Tibial nerve (tissue), 4 donors: Measurements from ENCODE around the gene GOLGA7B.

ENCODE experiments used
- EP300 ChIP-seq, 2 donors: sonication (generic); formaldehyde crosslinking; IDR thresholded peaks; one replicate each; pipeline ENCODE4 v1.6.1; 2017; ENCODE audit warnings: antibody characterized with exemption in 2 of 2, mild to moderate bottlenecking in 1 of 2
- POLR2A ChIP-seq, 2 donors: fragments of 450-650 bp; IDR thresholded peaks; one replicate each; pipeline ENCODE4 v1.6.1; 2017; ENCODE audit warnings: antibody characterized with exemption in 2 of 2, mild to moderate bottlenecking in 2 of 2, moderate library complexity in 2 of 2
- TF ChIP-seq, protein P1 (sequence below), 5 experiments: fragments of 200-600 bp in 3 of 5; fragments of 450-650 bp in 2 of 5; sonication (generic) in 3 of 5; IDR thresholded peaks; one replicate each; pipeline ENCODE4 v1.5.1; 2016 to 2019; ENCODE audit warnings: antibody characterized with exemption in 5 of 5, mild to moderate bottlenecking in 3 of 5, moderate library complexity in 2 of 5

DNA sequence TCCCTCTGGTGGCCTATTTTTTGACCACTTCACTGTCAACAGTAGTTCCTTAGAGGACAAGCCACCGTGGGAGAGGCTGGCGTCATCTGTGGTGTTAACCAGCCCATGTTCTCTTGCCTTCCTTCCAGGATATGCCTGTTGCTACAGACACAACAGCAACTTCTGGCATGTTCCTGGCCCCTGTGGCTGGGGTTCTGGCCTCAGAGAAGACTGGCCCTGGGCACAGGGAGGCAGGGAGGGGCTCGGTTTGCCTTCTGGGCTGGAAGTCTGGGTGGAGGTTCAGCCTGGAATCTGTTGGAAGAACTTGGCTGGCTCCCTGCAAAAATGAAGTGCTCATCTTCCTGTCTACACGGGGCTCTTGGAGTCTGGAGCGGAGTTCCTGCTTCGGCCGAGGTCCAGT, 25.7 kb downstream of the GOLGA7B start:
- TF ChIP-seq, protein P1, sequence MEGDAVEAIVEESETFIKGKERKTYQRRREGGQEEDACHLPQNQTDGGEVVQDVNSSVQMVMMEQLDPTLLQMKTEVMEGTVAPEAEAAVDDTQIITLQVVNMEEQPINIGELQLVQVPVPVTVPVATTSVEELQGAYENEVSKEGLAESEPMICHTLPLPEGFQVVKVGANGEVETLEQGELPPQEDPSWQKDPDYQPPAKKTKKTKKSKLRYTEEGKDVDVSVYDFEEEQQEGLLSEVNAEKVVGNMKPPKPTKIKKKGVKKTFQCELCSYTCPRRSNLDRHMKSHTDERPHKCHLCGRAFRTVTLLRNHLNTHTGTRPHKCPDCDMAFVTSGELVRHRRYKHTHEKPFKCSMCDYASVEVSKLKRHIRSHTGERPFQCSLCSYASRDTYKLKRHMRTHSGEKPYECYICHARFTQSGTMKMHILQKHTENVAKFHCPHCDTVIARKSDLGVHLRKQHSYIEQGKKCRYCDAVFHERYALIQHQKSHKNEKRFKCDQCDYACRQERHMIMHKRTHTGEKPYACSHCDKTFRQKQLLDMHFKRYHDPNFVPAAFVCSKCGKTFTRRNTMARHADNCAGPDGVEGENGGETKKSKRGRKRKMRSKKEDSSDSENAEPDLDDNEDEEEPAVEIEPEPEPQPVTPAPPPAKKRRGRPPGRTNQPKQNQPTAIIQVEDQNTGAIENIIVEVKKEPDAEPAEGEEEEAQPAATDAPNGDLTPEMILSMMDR (IDR thresholded peaks at IDR 0.05): no peak
- peak in 1 of 2 donors; percentile 22 for TF ChIP-seq EP300 (IDR thresholded peaks at IDR 0.05)
- no peak for TF ChIP-seq POLR2A (IDR thresholded peaks at IDR 0.05)
